IPS-11a (cell line): ENCODE data around the gene MYRIP.
"Not testable (repeated sequence)": the region's sequence is repeated elsewhere in the genome, so short reads cannot be mapped to it uniquely, and the experiment has no call there.

Experiments used
- H3K4me3 ChIP-seq: one replicate; pipeline ENCODE4 v1.5.1; 2013; ENCODE audit warnings: low read depth, low read length, control low read depth

The MYRIP gene

GRCh38 chr3:40022297-40022827, 213.0 kb downstream of the MYRIP start:
- H3K4me3 ChIP-seq = no peak overlapping the region

DNA sequence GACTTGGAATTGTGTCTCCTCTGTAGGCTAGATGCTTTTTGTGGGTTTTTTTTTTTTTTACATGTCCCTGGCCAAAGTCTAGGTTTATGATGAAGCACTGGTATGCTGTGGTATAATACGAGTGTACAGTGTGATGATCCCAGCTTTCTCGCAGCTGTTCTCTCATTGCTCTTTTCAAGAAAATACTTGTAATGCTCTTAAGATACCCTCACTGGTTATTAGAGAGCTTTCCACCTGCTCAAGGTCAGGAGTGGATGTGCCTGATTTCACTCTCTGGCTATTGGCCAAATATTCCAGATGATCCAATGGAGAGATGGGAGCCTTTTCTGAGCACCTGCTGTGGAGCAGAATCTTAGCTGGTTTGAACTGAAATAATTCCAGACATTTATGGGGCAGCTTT, 215.1 kb downstream of the MYRIP start:
- no peak overlapping the region for H3K4me3 ChIP-seq

GRCh38 chr3:40025892-40026291, 216.5 kb downstream of the MYRIP start:
- H3K4me3 ChIP-seq = not testable (repeated sequence)

GRCh38 chr3:40035177-40035576, 225.8 kb downstream of the MYRIP start:
- no peak overlapping the region for H3K4me3 ChIP-seq

- H3K4me3 ChIP-seq = no peak overlapping the region
Observed at GRCh38 chr3:40037582-40037981, 228.2 kb downstream of the MYRIP start.

GRCh38 chr3:40042752-40043443, 233.5 kb downstream of the MYRIP start:
- H3K4me3 ChIP-seq = no peak overlapping the region

DNA sequence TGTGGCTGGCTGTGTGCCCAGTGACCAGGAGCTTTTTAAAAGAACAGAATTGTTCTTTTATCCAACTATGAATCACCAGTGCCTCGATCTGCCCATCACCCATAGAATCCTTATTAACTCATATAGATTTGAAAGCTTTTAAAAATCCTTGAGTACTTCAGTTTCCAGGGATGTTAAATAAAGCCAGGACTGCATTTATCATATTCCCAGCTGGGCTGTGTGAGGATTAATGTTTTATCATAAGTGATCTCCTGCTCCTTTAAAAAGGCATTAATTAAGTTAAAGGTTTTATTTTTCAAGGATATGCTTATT, 234.0 kb downstream of the MYRIP start:
- no peak overlapping the region for H3K4me3 ChIP-seq

DNA sequence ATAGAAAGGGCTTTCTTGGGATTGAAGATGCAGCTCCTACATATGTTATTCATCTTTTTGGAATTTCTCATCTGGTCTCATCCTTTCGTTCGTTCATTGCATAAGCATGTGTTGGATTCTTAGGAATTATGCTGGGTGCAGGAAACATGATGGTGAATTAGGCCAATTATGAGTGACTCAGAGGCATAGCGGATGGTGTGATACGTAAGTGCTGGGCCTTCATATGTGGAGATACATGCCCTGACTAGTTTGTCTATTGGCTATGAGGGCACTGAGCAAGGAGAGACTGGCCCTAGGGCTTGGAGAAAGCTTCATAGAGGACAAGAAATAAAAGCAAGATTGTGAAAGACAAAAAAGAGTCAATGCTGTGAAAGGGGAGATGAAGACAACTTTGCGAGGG, 235.1 kb downstream of the MYRIP start:
- H3K4me3 ChIP-seq = no peak overlapping the region

DNA sequence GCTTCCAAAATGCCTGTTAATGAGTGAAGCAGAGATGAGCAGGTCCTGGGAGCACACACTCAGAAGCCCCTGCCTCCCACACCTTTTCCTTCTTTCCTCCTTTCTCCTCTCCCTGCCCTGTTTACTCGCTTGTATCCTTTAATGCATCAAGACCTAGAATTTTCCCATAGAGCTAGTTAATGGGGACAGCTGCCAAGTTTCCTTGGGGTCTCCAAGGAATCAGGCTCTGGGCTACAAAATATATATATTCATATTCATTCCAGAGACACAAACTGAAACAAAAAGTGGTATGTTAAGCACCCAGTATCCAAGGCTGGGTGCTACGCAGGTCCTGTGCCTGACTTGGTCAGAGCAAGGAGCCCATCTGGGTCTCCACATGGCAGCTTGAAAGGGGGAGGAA, 235.6 kb downstream of the MYRIP start:
- H3K4me3 ChIP-seq = no peak overlapping the region

GRCh38 chr3:40046149-40046548, 236.7 kb downstream of the MYRIP start:
- no peak overlapping the region for H3K4me3 ChIP-seq

GRCh38 chr3:40047406-40047805, 238.0 kb downstream of the MYRIP start:
- no peak overlapping the region for H3K4me3 ChIP-seq

DNA sequence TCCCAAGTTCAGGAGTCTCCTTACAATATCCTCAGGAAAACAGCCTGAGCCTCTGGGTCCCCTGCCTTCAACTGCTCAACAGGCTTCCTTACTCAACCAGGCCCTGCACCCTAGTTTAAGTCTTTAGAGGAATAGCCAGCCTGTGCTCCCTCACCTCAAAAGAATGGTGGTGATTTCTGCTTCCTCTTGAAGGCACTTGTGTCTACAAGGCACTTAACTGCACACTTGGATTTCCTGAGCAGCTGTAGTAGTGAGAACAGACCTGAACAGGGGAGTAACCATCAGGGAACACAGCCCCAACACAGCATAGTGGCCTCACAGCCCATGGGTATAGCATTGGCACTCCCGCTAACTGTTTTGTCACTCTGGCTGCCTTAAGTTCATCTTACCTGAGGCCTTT, 244.3 kb downstream of the MYRIP start:
- H3K4me3 ChIP-seq = no peak overlapping the region

DNA sequence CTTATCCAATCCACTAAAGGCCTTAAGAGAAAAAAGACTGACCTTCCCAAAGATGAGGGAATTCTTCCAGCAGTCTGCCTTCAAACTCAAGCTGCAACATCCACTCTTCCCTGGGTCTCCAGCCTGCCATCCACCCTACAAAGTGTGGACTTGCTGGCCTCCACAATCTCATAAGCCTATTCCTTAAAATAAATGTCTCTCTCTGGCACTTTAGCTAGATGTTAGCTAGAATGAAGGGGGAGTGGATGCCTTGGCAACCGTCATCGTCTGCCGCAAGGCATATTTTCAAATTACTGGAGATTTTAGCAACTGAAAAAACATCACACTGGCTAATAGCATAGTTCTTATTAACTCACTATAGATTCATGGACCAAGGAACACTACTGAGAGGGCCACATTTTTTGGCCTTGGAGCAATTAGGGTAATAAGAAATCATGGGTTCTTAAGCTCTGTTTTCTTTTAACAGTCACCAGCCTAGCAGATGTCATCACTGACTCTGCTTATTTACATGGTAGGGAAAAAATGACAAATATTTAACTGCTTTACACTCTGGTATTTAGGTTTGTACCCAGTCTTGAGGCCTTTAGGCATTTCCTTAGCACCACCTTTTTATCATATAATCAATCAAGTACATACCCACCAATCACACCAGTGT, 245.3 kb downstream of the MYRIP start:
- no peak overlapping the region for H3K4me3 ChIP-seq

DNA sequence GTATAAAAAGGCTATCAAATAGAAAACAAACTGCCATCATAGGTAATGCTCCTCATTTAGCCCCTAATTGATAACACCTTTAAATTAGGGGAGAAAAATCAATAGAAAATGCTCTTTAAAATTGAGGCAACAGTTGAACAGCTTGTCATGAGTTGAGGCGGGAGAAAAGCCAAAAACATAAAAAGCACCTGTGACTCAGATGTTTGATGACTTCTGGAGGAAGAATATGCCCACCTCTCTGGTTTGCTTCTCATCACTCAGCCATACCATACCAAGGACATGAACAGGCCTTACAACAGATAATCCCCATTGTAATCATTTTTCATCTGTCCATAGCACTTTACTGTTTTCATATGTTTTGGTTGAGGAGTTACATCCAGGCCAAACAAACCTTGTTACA, 246.0 kb downstream of the MYRIP start:
- H3K4me3 ChIP-seq = no peak overlapping the region

DNA sequence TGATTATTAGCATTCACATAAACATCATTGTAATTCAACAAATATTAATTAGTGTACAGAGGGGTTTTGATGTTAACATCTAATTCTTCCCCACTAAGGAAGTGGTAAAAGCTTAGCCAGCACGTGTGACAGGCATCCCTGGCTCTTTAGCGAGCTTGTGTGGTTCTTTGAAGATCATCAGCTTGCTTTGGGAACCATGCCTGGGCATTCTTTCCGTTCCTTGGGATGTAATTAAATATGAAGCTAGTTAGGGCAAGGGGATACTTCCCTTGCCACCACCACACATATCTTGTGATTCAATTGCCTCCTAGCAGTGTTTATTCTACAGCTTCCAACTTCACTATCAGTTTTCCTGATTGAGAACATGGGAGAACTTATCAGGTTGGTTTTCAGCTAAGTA, 246.5 kb downstream of the MYRIP start:
- H3K4me3 ChIP-seq = no peak overlapping the region

- H3K4me3 ChIP-seq = no peak overlapping the region
Observed at GRCh38 chr3:40057077-40057476, 247.7 kb downstream of the MYRIP start.

DNA sequence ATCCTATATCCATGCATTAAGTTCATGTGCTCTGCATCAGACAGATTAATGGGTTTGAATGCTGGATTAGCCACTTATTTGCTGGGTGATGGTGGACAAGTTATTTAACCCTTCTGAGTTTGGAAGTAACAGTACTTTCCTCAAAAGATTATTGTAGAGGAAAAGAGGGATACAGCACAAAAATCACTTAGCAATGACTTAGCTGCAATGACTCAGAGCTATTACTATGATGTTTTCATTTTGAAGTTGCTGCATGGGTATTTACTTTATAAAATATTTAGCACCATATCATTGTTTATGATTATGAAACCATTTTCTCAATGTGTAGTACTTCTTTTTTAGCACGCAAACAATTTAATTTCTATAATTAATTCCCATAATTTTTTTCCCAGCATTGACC, 248.4 kb downstream of the MYRIP start:
- no peak overlapping the region for H3K4me3 ChIP-seq

- no peak overlapping the region for H3K4me3 ChIP-seq
Observed at GRCh38 chr3:40068636-40069035, 259.2 kb downstream of the MYRIP start.

GRCh38 chr3:40070816-40071215, 261.4 kb downstream of the MYRIP start:
- no peak overlapping the region for H3K4me3 ChIP-seq

- H3K4me3 ChIP-seq = no peak overlapping the region
Observed at GRCh38 chr3:40071683-40072238, 262.4 kb downstream of the MYRIP start.

DNA sequence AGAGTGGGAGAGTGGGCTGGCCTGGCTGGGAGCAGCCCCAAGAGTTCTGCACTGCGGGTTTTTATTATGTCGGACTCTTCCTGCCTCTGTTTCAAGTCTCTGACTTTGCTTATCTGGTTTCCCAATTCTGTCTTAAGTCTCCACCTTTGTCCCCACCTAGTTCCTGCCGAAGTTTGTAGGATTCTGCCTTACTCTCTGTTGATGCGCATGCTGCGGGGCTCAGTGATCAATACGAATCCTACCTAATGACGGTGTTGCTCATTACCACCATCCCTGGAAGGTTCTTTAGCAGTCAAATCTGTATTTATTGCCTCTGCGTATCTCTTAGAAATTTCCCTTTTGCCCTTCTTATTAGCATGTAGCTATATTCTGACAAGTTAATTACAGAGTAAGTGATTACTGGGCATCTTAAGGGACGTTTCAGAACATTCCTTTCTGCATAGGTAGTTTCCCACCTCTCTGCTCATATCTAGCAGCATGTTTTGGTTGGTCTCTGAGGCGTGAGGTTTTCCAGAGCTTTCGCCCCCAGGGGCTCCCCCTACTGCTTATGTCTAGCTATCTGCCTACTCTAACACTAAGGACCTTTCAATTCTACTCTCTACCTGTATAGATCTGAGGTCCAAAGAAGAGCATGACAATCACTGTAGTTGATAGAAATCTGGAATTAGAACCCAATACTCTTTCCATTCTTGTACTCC, 264.1 kb downstream of the MYRIP start:
- H3K4me3 ChIP-seq = no peak overlapping the region

DNA sequence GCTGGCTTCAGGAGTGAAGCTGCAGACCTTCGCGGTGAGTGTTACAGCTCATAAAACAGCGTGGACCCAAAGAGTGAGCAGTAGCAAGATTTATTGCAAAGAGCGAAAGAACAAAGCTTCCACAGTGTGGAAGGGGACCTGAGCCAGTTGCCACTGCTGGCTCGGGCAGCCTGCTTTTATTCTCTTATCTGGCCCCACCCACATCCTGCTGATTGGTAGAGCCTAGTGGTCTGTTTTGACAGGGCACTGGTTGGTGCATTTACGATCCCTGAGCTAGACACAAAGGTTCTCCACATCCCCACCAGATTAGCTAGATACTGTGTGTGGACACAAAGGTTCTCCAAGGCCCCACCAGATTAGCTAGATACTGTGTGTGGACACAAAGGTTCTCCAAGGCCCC, 267.7 kb downstream of the MYRIP start:
- not testable (repeated sequence) for H3K4me3 ChIP-seq
